Epithelial cell of proximal tubule (primary cell): ENCODE measurements around the gene PIWIL4. TPM values are rescaled to one million over a fixed set of nuclear protein-coding genes. Genes with fewer than 3 reads are reported as not detected.

ENCODE experiments used
- DNase-seq: peaks from one replicate; pipeline ENCODE4 v3.0.0-alpha.2; 2011; ENCODE audit warnings: low read depth
- H3K4me3 ChIP-seq: 2 replicates; pipeline ENCODE4 v1.5.1; 2011; ENCODE audit warnings: low read depth, mild to moderate bottlenecking, low read length
- CTCF ChIP-seq: conservative IDR thresholded peaks from 2 replicates; pipeline ENCODE4 v1.5.1; 2012; ENCODE audit warnings: low read depth, mild to moderate bottlenecking, low read length
- total RNA-seq: library from RNA; depleted of rRNA; stranded (reverse); fragments of >200 nt; gene quantifications from 2 replicates; pipeline ENCODE4 v1.2.3, GENCODE V29; 2015

The PIWIL4 gene
- total RNA-seq, 1 donor from 2014 or later: 1.2 TPM

- no peak overlapping the region for H3K4me3 ChIP-seq
- no peak for TF ChIP-seq CTCF
- DNase-seq: no peak
These were observed 91.2 kb downstream of the PIWIL4 start for GRCh38 chr11:94658386-94658785.

GRCh38 chr11:94658888-94659287 lies 91.7 kb downstream of the PIWIL4 start:
- TF ChIP-seq CTCF: no peak
- H3K4me3 ChIP-seq: no peak overlapping the region

GRCh38 chr11:94661444-94661843 lies 94.3 kb downstream of the PIWIL4 start:
- no peak for DNase-seq
- TF ChIP-seq CTCF: no peak
- H3K4me3 ChIP-seq: no peak overlapping the region

More at GRCh38 chr11:94658888-94659287, 91.7 kb downstream of the PIWIL4 start:
- no peak for DNase-seq

- H3K4me3 ChIP-seq: no peak overlapping the region
- DNase-seq: no peak
These were observed 95.1 kb downstream of the PIWIL4 start for GRCh38 chr11:94662065-94662779.

GRCh38 chr11:94662846-94663390 lies 95.8 kb downstream of the PIWIL4 start:
- TF ChIP-seq CTCF: no peak
- no peak for DNase-seq
- H3K4me3 ChIP-seq: no peak overlapping the region

More at GRCh38 chr11:94662065-94662779, 95.1 kb downstream of the PIWIL4 start:
- TF ChIP-seq CTCF: no peak

GRCh38 chr11:94664346-94664745 lies 97.2 kb downstream of the PIWIL4 start:
- peak; percentile 51 for DNase-seq
- no peak overlapping the region for H3K4me3 ChIP-seq
- TF ChIP-seq CTCF: no peak
